ENCODE data around the gene NRXN3.

Gene NRXN3

DNA sequence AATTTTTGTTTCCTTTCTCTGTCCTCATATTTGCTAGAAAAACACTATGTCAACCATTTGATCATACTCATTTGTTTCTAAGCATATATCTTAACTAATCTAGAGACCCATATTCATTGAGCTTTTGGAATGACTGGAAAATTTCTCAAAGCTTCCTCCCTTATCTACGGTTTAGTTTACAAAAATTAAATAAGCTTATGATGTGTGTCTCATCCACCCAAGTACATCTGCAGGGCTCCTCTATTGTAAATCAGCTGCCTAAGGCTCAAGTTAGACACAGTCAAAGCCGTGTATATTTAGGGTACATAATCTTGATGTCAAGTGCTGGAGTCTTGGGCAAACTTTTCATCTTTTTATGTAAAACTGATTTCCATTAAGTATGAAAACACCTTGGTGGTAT, 1670.7 kb downstream of the NRXN3 start:
- H3K79me2 ChIP-seq (ENCODE audit: insufficient read depth, low read length) = no peaks in the 10 kb centered on the region
- no peaks in the 10 kb centered on the region for H3K4me1 ChIP-seq (ENCODE audit: insufficient read depth, low read length, severe bottlenecking)
- no peak for TF ChIP-seq CTCF (IDR thresholded peaks at IDR 0.05; ENCODE audit: low read length)
- no peak for TF ChIP-seq EZH2 (IDR thresholded peaks at IDR 0.05; ENCODE audit: borderline replicate concordance, low read length)
- no peak overlapping the region for H2AFZ ChIP-seq (ENCODE audit: low read length)
- H3K4me2 ChIP-seq (ENCODE audit: low read length) = no peak overlapping the region
- no peaks in the 10 kb centered on the region for H3K36me3 ChIP-seq (ENCODE audit: insufficient read depth, low read length)
- no peaks in the 10 kb centered on the region for H3F3A ChIP-seq (ENCODE audit: insufficient read depth, low read length)
- no peaks in the 10 kb centered on the region for H4K20me1 ChIP-seq (ENCODE audit: insufficient read depth, low read length)
- no peak overlapping the region for H3K9ac ChIP-seq (ENCODE audit: low read length)
- H3K27ac ChIP-seq (ENCODE audit: low read depth, low read length, poor library complexity, severe bottlenecking) = no peak overlapping the region
- no peak overlapping the region for H3K4me3 ChIP-seq (ENCODE audit: low read depth, low read length, poor library complexity, severe bottlenecking)
- no peaks in the 10 kb centered on the region for H3K27me3 ChIP-seq (ENCODE audit: insufficient read depth, low read length)
- no peaks in the 10 kb centered on the region for H3K9me3 ChIP-seq (ENCODE audit: low read length)
- H3K9me2 ChIP-seq (ENCODE audit: low read depth, low read length) = no peaks in the 10 kb centered on the region

GRCh38 chr14:79841433-79841832, 1671.3 kb downstream of the NRXN3 start:
- Histone ChIP-seq H3K36me3 (ENCODE audit: insufficient read depth, low read length) (no peaks in the 10 kb centered on the region), H3K27ac (ENCODE audit: low read depth, low read length, poor library complexity, severe bottlenecking) (no peak overlapping the region), H4K20me1 (ENCODE audit: insufficient read depth, low read length) (no peaks in the 10 kb centered on the region), H2AFZ (ENCODE audit: low read length) (no peak overlapping the region), H3K9me3 (ENCODE audit: low read length) (no peaks in the 10 kb centered on the region), H3K4me2 (ENCODE audit: low read length) (no peak overlapping the region), H3F3A (ENCODE audit: insufficient read depth, low read length) (no peaks in the 10 kb centered on the region), H3K4me3 (ENCODE audit: low read depth, low read length, poor library complexity, severe bottlenecking) (no peak overlapping the region), H3K4me1 (ENCODE audit: insufficient read depth, low read length, severe bottlenecking) (no peaks in the 10 kb centered on the region), H3K27me3 (ENCODE audit: insufficient read depth, low read length) (no peaks in the 10 kb centered on the region), H3K79me2 (ENCODE audit: insufficient read depth, low read length) (no peaks in the 10 kb centered on the region), H3K9ac (ENCODE audit: low read length) (no peak overlapping the region), H3K9me2 (ENCODE audit: low read depth, low read length) (no peaks in the 10 kb centered on the region)
- TF ChIP-seq CTCF (IDR thresholded peaks at IDR 0.05; ENCODE audit: low read length) = no peak
- TF ChIP-seq EZH2 (IDR thresholded peaks at IDR 0.05; ENCODE audit: borderline replicate concordance, low read length) = no peak

GRCh38 chr14:79842270-79842669, 1672.1 kb downstream of the NRXN3 start:
- Histone ChIP-seq H2AFZ (ENCODE audit: low read length) (no peak overlapping the region), H3K9ac (ENCODE audit: low read length) (no peak overlapping the region), H3F3A (ENCODE audit: insufficient read depth, low read length) (no peaks in the 10 kb centered on the region), H3K79me2 (ENCODE audit: insufficient read depth, low read length) (no peaks in the 10 kb centered on the region), H4K20me1 (ENCODE audit: insufficient read depth, low read length) (no peaks in the 10 kb centered on the region), H3K4me3 (ENCODE audit: low read depth, low read length, poor library complexity, severe bottlenecking) (no peak overlapping the region), H3K9me3 (ENCODE audit: low read length) (no peaks in the 10 kb centered on the region), H3K36me3 (ENCODE audit: insufficient read depth, low read length) (no peaks in the 10 kb centered on the region), H3K4me2 (ENCODE audit: low read length) (no peak overlapping the region), H3K27me3 (ENCODE audit: insufficient read depth, low read length) (no peaks in the 10 kb centered on the region), H3K4me1 (ENCODE audit: insufficient read depth, low read length, severe bottlenecking) (no peaks in the 10 kb centered on the region), H3K9me2 (ENCODE audit: low read depth, low read length) (no peaks in the 10 kb centered on the region), H3K27ac (ENCODE audit: low read depth, low read length, poor library complexity, severe bottlenecking) (no peak overlapping the region)
- TF ChIP-seq EZH2 (IDR thresholded peaks at IDR 0.05; ENCODE audit: borderline replicate concordance, low read length) (no peak), CTCF (IDR thresholded peaks at IDR 0.05; ENCODE audit: low read length) (no peak)

Measured in OCI-LY1 (cell line).